ENCODE results near the gene TTLL9. TPM values are rescaled to one million over a fixed set of nuclear protein-coding genes. Genes with fewer than 3 reads are reported as not detected.

TTLL9 gene
- total and polyA plus RNA-seq, 4 donors, result 0.06 to 0.08 TPM; not detected in 2

DNA sequence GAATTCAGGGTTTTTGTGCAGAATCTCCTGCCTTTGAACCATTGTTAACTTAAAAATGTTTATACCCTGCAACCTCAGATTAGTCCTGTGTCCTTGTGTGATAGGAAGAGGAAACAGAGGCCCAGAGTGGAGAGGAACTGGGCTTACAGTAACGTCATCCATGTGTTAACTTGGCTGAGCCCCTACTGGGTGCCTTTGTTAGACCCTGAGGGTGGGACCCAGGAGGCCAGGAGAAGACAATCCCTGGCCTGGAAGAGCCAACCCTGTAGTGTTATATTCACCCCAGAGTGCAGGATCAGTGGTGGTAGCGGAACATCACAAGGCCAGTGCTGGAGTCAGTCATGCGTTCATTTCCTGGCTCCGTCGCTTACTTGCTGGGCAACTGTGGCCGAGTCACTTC lies 40.7 kb upstream of the TTLL9 start:
- Histone ChIP-seq H3K9ac (ENCODE audit: low read depth in 1 of 2, low read length in 2 of 2) (no peak overlapping the region), H3K36me3 (ENCODE audit: control insufficient read depth in 4 of 4, insufficient read depth in 3 of 4, low read depth in 1 of 4, low read length in 3 of 4) (no peaks in the 10 kb centered on the region), H3K27me3 (ENCODE audit: control insufficient read depth in 4 of 4, insufficient read depth in 4 of 4, low read length in 3 of 4) (no peaks in the 10 kb centered on the region), H3K27ac (ENCODE audit: low read depth in 1 of 2, low read length in 2 of 2) (no peak overlapping the region), H3K9me3 (ENCODE audit: control insufficient read depth in 4 of 4, low read length in 3 of 4) (no peaks in the 10 kb centered on the region), H3K4me3 (ENCODE audit: low read depth in 1 of 3, low read length in 3 of 3) (no peak overlapping the region), H3K4me1 (ENCODE audit: control insufficient read depth in 4 of 4, insufficient read depth in 4 of 4, low read length in 3 of 4) (no peaks in the 10 kb centered on the region)
- no peak for TF ChIP-seq FOXA1 (IDR thresholded peaks at IDR 0.05)
- no peak for DNase-seq (ENCODE audit: low spot score)
- 85% methylated on average over 6 of the region's 6 CpGs for WGBS

DNA sequence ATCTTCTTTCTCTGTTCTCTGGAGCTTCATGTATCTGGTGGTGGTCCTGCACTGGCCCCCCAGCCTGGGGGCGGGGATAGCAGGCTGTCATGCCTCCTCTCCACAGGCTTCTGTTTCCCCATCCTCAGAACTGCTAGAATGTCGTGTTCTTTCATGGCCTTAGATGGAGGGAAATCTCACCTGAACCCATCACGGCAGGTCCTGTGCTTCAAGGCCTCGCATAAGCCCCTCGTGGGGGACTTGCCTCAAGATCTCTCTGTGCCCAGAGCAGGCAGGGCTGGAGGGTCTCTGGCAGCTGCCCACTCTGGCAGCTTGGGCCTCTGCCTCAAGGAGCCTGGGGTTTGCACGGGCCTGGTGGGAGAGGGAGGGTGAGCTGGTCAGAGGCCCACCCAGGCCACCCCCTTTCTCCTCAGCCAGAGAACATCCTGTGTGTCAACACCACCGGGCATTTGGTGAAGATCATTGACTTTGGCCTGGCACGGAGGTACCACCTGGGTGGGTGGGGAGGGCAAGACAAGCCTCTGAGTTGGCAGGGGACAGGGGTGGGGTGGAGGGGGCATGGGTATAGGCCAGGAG lies 39.9 kb upstream of the TTLL9 start:
- no peak for TF ChIP-seq YY1 (IDR thresholded peaks at IDR 0.05)
- no peak for TF ChIP-seq HNF4A (conservative IDR thresholded peaks at IDR 0.05)
- H3K9me3 ChIP-seq (ENCODE audit: control insufficient read depth in 4 of 4, low read length in 3 of 4), result no peaks in the 10 kb centered on the region
- WGBS, result 91% methylated on average over 8 of the region's 8 CpGs
- H3K36me3 ChIP-seq (ENCODE audit: control insufficient read depth in 4 of 4, insufficient read depth in 3 of 4, low read depth in 1 of 4, low read length in 3 of 4), result no peaks in the 10 kb centered on the region
- no peak overlapping the region for H3K4me3 ChIP-seq (ENCODE audit: low read depth in 1 of 3, low read length in 3 of 3)
- no peak overlapping the region for H3K27ac ChIP-seq (ENCODE audit: low read depth in 1 of 2, low read length in 2 of 2)
- H3K4me1 ChIP-seq (ENCODE audit: control insufficient read depth in 4 of 4, insufficient read depth in 4 of 4, low read length in 3 of 4), result no peaks in the 10 kb centered on the region
- no peaks in the 10 kb centered on the region for H3K27me3 ChIP-seq (ENCODE audit: control insufficient read depth in 4 of 4, insufficient read depth in 4 of 4, low read length in 3 of 4)
- H3K9ac ChIP-seq (ENCODE audit: low read depth in 1 of 2, low read length in 2 of 2), result no peak overlapping the region
- DNase-seq (ENCODE audit: low spot score), result no peak

DNA sequence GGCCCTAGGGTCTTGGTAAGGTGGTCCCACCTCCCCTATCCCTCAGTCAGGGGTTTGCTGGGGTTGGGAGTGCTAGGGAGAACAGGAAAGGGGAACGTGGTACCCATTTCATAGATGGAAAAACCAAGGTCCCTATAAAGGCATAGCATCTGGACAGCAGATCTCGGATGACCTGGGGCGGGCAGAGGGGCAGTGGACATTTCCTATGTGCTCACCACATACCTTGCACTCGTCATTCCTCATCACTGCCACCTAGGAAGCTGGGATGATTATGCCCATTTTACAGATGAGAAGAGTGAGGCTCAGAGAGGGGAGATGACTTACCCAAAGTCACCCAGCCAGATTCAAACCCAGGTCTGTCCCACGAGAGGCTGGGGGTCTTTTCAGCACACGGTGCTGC lies 39.2 kb upstream of the TTLL9 start:
- no peak for DNase-seq (ENCODE audit: low spot score)
- H3K4me3 ChIP-seq (ENCODE audit: low read depth in 1 of 3, low read length in 3 of 3), result no peak overlapping the region
- TF ChIP-seq JUND (IDR thresholded peaks at IDR 0.05), result no peak
- no peak for TF ChIP-seq EGR1 (IDR thresholded peaks at IDR 0.05; ENCODE audit: low read depth in 2 of 2)
- TF ChIP-seq, protein P1, sequence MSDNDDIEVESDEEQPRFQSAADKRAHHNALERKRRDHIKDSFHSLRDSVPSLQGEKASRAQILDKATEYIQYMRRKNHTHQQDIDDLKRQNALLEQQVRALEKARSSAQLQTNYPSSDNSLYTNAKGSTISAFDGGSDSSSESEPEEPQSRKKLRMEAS (IDR thresholded peaks at IDR 0.05), result no peak
- TF ChIP-seq RAD21 (IDR thresholded peaks at IDR 0.05), result no peak
- H3K9ac ChIP-seq (ENCODE audit: low read depth in 1 of 2, low read length in 2 of 2), result no peak overlapping the region
- no peaks in the 10 kb centered on the region for H3K4me1 ChIP-seq (ENCODE audit: control insufficient read depth in 4 of 4, insufficient read depth in 4 of 4, low read length in 3 of 4)
- no peak overlapping the region for H3K27ac ChIP-seq (ENCODE audit: low read depth in 1 of 2, low read length in 2 of 2)
- H3K27me3 ChIP-seq (ENCODE audit: control insufficient read depth in 4 of 4, insufficient read depth in 4 of 4, low read length in 3 of 4), result no peaks in the 10 kb centered on the region
- H3K36me3 ChIP-seq (ENCODE audit: control insufficient read depth in 4 of 4, insufficient read depth in 3 of 4, low read depth in 1 of 4, low read length in 3 of 4), result no peaks in the 10 kb centered on the region
- no peaks in the 10 kb centered on the region for H3K9me3 ChIP-seq (ENCODE audit: control insufficient read depth in 4 of 4, low read length in 3 of 4)
- 84% methylated on average over 6 of the region's 6 CpGs for WGBS

DNA sequence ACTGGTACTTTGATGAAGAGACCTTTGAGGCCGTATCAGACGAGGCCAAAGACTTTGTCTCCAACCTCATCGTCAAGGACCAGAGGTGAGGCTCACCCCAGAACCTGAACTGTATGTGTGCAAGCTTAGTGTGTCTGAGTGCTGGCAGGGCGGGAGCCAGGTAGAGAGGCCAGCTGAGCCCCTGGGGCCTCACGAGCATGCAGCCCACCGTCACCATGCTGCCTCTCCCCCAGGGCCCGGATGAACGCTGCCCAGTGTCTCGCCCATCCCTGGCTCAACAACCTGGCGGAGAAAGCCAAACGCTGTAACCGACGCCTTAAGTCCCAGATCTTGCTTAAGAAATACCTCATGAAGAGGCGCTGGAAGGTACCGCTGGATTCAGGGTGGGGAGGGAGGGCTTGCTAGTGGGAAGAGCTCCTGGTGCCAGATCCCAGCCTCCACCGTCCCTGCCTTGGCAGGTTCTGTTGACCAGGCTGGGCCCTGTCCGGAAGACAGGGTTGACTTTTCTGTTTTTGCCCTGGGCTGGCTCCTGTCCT lies 38.6 kb upstream of the TTLL9 start:
- H3K36me3 ChIP-seq (ENCODE audit: control insufficient read depth in 4 of 4, insufficient read depth in 3 of 4, low read depth in 1 of 4, low read length in 3 of 4), result no peaks in the 10 kb centered on the region
- no peaks in the 10 kb centered on the region for H3K9me3 ChIP-seq (ENCODE audit: control insufficient read depth in 4 of 4, low read length in 3 of 4)
- H3K27me3 ChIP-seq (ENCODE audit: control insufficient read depth in 4 of 4, insufficient read depth in 4 of 4, low read length in 3 of 4), result no peaks in the 10 kb centered on the region
- no peaks in the 10 kb centered on the region for H3K4me1 ChIP-seq (ENCODE audit: control insufficient read depth in 4 of 4, insufficient read depth in 4 of 4, low read length in 3 of 4)
- no peak overlapping the region for H3K9ac ChIP-seq (ENCODE audit: low read depth in 1 of 2, low read length in 2 of 2)
- no peak overlapping the region for H3K4me3 ChIP-seq (ENCODE audit: low read depth in 1 of 3, low read length in 3 of 3)
- WGBS, result 96% methylated on average over 17 of the region's 17 CpGs
- TF ChIP-seq GABPA (IDR thresholded peaks at IDR 0.05 in 1 of 2, conservative IDR thresholded peaks at IDR 0.05 in 1 of 2) (no peak), YY1 (IDR thresholded peaks at IDR 0.05) (no peak), TAF1 (conservative IDR thresholded peaks at IDR 0.05) (no peak), SP1 (IDR thresholded peaks at IDR 0.05) (no peak), EGR1 (IDR thresholded peaks at IDR 0.05; ENCODE audit: low read depth in 2 of 2) (no peak)
- H3K27ac ChIP-seq (ENCODE audit: low read depth in 1 of 2, low read length in 2 of 2), result no peak overlapping the region
- no peak for DNase-seq (ENCODE audit: low spot score)
